Midbrain (tissue), 1 donor: ENCODE data around the gene RFC2.

ENCODE experiments used
- DNase-seq: peaks from one replicate; lab custom pipeline; 2025; lab: John Stamatoyannopoulos, UW

RFC2 gene

GRCh38 chr7:74254129-74254857 is at the start of gene RFC2:
Gene RFC2, minus strand, starts transcription at chr7:74254399. Its CDS starts 16 bp downstream, at chr7:74254383.
- DNase-seq: peak; percentile 99

GRCh38 chr7:74302745-74303221 is 48.6 kb upstream of the RFC2 start:
- no peak for DNase-seq

- no peak for DNase-seq
Observed at GRCh38 chr7:74300926-74301325, 46.7 kb upstream of the RFC2 start.

- no peak for DNase-seq
Observed at GRCh38 chr7:74299401-74299800, 45.2 kb upstream of the RFC2 start.

- DNase-seq: no peak
Observed at GRCh38 chr7:74297516-74298233, 43.5 kb upstream of the RFC2 start.

- DNase-seq: no peak
Observed at GRCh38 chr7:74294191-74294998, 40.2 kb upstream of the RFC2 start.

GRCh38 chr7:74293577-74293908 is 39.3 kb upstream of the RFC2 start:
- no peak for DNase-seq

- no peak for DNase-seq
Observed at GRCh38 chr7:74292757-74293576, 38.8 kb upstream of the RFC2 start.

- DNase-seq: no peak
Observed at GRCh38 chr7:74291535-74291934, 37.3 kb upstream of the RFC2 start.

- no peak for DNase-seq
Observed at GRCh38 chr7:74290981-74291441, 36.8 kb upstream of the RFC2 start.

GRCh38 chr7:74290553-74290950 is 36.4 kb upstream of the RFC2 start:
- DNase-seq: no peak

GRCh38 chr7:74289659-74290552 is 35.7 kb upstream of the RFC2 start:
- DNase-seq: peak; percentile 66

GRCh38 chr7:74289018-74289658 is 34.9 kb upstream of the RFC2 start, which contains the start of gene CLIP2:
Gene CLIP2, plus strand, starts transcription at chr7:74289407. Its CDS starts 28,140 bp downstream, at chr7:74317547.
- DNase-seq: peak; percentile 88

- peak; percentile 27 for DNase-seq
Observed at GRCh38 chr7:74288034-74288881, 34.1 kb upstream of the RFC2 start.

GRCh38 chr7:74287303-74288033 is 33.3 kb upstream of the RFC2 start:
- no peak for DNase-seq

- no peak for DNase-seq
Observed at GRCh38 chr7:74286131-74286530, 31.9 kb upstream of the RFC2 start.

- no peak for DNase-seq
Observed at GRCh38 chr7:74284781-74285259, 30.6 kb upstream of the RFC2 start.

- no peak for DNase-seq
Observed at GRCh38 chr7:74283858-74284447, 29.8 kb upstream of the RFC2 start.
